GM13977 (cell line): ENCODE data around the gene APOL2.
"Not testable (repeated sequence)": the region's sequence is repeated elsewhere in the genome, so short reads cannot be mapped to it uniquely, and the experiment has no call there.

Source experiments
- DNase-seq: peaks from one replicate; pipeline ENCODE4 v3.0.0; 2012; ENCODE audit warnings: low spot score
- in situ Hi-C: fragments of 300-500 bp; cut with MboI; formaldehyde crosslinking; loops from one replicate; pipeline ENCODE4 v1.12.0; 2022; ENCODE audit warnings: low sequenced_read_pairs, low pct_unique_long_range_greater_than_20kb, mixed read lengths, inconsistent platforms; ENCODE audit not compliant: unreplicated experiment
- TF ChIP-seq, protein P1 (sequence below): IDR thresholded peaks from 2 replicates; pipeline ENCODE4 v1.5.1; 2012; ENCODE audit warnings: mild to moderate bottlenecking, control low read depth; ENCODE audit not compliant: insufficient read depth; ENCODE audit errors: extremely low read depth, missing control alignments

APOL2 gene

DNA sequence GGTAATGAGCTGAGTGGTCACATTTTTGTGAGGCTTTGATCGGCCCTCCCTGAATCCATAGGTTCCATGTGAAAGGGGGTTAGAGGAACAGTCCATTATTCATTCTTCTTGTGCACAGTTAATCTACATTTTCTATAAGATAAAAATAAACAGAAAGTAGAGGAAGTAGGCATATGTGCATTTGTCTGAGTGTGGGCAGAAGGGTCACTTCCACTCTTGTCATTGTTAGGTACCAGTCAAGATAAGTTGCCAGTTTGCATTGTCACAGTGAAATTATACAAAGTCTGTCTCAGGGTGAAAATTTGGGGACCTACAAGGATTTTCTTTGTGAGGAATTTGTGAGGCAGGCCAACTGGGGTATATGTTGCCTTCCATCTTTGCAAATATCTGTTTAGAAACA lies 33.1 kb downstream of the APOL2 start:
- DNase-seq, result no peak
- in situ Hi-C loops, result no loop called here
- TF ChIP-seq, protein P1, sequence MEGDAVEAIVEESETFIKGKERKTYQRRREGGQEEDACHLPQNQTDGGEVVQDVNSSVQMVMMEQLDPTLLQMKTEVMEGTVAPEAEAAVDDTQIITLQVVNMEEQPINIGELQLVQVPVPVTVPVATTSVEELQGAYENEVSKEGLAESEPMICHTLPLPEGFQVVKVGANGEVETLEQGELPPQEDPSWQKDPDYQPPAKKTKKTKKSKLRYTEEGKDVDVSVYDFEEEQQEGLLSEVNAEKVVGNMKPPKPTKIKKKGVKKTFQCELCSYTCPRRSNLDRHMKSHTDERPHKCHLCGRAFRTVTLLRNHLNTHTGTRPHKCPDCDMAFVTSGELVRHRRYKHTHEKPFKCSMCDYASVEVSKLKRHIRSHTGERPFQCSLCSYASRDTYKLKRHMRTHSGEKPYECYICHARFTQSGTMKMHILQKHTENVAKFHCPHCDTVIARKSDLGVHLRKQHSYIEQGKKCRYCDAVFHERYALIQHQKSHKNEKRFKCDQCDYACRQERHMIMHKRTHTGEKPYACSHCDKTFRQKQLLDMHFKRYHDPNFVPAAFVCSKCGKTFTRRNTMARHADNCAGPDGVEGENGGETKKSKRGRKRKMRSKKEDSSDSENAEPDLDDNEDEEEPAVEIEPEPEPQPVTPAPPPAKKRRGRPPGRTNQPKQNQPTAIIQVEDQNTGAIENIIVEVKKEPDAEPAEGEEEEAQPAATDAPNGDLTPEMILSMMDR, result no peak

DNA sequence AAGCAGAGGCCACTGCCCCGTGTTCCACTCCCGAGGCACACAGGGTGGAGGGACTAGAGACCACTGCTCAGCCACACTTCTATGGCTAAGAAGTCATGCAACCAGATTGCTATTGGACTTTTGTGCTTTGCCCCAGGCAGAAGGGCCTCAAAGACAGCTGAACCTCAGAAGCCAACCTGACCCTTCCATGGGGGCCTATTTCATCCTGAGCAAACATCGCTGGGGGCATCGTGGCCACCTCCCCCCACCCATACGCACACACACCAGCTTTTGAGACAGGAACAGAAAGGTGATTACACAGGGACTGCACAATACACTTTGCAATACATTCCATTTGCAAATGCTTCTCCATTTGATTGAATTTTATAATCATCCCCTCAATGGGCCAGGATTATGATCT lies 33.8 kb downstream of the APOL2 start:
- DNase-seq, in situ Hi-C loops: not testable (repeated sequence)

DNA sequence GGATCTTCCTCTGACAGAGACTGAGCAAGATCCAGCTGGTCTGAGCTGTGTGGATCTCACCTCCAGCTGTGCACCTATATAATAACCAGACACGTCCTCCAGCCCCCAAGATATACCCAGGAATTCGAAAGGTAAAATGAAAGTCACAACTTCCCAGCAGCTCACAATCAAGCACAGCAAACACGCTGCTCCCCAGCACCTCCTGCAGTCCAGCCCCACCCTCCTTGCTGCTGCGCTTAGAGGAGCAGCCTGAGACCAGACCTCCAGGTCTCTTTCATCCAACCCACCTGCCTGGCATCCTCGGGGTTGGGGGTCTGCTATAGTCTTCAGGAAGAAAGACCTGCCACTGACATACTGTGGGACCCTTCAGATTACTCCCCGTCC lies 34.7 kb downstream of the APOL2 start:
- DNase-seq, result no peak
- TF ChIP-seq, protein P1, result no peak
- in situ Hi-C loops, result no loop called here

DNA sequence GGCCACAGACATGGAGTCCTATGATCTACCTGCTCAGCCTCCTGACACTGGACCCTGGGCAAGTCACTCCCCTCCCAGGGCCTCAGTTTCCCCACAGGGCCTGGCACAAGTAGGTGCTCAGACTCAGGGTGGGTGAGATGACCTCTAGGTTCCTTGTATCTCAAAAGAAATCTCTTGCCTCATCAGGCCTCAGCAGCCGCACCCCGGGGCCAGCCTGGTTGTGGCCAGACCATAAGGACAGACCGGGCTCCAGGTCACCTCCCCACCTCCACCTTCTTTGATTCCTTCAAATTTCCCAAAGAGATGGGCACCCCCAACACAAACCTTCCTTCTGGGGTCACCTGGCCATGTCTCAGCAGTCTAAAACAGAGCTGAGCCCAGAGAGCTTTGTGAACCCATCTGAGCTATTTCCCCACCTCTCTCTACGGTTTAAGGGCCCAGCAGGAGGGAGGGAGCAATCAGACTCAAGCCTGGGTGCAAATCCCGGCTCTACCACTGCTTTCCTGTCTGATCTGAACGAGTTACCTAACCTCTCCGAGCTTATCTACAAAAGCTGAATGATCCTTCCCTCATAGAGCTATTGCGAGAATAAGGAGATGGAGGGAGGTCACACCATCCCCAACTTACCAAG lies 35.2 kb downstream of the APOL2 start:
- TF ChIP-seq, protein P1, result no peak
- in situ Hi-C loops, result no loop called here
- DNase-seq, result no peak

DNA sequence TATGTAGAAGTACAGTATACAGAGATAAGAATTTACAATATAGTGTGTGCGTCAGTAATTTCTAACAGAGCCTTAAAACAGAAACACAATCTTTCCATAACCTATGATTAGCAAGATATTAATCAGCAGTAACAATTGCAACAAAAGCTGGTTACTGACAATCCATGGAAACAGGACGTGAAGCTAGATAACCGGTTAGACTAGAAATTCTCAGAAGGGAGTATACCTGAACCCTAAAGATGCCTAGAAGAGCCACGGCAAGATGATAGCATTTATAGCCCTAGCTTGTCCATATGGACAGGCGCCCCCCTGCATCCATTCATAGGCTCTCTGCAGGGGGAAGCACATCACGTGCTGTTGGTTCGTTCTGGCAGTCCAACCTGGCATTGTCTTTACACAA lies 35.9 kb downstream of the APOL2 start:
- DNase-seq, in situ Hi-C loops: not testable (repeated sequence)

DNA sequence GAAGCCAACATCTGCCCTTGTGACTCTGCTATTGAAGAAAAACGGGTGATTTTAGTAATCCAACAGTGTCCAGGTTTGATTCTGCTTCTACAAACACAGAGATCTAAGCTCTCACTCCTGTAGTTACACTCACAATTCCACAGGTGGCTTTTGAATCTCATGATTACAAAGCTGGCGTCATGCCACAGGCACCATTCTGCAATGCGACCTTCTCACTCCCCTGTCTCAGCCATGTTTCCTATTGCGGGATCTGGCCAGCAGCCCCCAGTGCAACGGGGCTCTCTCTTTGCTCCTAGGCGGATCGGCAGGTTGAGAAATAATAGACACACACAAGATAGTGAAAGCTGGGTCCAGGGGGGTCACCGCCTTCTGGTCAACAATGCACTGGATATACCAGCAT lies 36.4 kb downstream of the APOL2 start:
- in situ Hi-C loops, result not testable (repeated sequence)

DNA sequence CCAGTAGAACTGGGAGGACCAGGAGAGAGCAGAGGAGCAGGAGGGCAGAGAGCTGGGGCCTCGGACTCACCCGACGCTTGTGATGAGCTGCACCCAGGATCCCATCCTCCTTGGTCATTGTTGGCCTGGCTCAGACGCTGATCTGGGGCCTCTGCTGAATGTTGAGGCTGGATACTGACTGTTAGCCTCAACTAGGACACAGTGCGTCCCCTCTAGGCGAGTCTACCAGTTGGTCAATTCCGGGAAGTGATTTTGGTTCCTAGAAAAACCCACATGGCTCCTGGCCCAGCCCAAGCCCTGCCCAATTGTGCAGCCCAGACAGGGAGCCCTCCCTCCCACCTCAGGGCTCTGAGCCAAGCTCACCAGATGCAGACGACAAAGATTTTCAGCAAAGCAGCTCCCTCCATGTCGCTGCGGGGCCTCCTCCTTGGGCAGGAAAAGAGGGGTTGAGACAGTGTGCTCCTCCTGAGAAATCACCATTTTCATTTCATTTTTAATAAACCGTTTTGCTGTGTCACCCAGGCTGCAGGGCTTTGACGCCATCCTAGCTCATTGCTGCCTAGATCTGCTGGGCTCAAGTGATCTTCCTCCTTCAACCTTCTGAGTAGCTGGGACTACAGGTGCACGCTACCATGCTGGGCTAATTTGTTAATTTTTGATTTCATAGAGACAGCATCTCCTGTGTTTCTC lies 37.6 kb downstream of the APOL2 start, which contains the start of gene APOL4:
TSS of gene APOL4 (minus strand) at position 180 of the 690 bp plus-strand sequence. CDS start at position 105, 75 bp downstream.
- in situ Hi-C loops, result no loop called here
- TF ChIP-seq, protein P1, result no peak
- DNase-seq, result no peak

More for the DNA sequence above, 36.4 kb downstream of the APOL2 start:
- DNase-seq, result not testable (repeated sequence)

DNA sequence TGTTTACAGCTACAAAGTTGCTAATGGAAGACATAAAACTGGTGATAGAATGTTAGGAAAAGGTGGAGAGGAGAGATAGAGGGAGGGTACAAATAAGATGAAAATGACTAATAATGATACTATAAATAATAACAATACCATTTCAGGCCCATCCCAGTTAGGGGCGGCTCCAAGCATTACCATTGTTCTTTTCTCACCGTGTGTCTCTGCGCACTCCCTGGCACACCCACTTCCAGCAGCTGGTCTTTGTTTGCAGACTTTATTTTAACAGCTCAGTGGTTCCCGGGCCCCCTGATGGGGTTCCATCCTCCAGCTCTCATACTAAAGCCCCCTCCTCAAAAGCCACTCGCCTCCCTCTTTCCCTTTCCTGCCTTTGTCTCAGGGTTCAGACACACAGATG lies 38.3 kb downstream of the APOL2 start:
- in situ Hi-C loops, DNase-seq: not testable (repeated sequence)
